ENCODE measurements around the gene ARHGAP29.
A peak's percentile ranks its signal among the peaks of the same experiment; 100 is the strongest.

The ARHGAP29 gene

GRCh38 chr1:94236630-94237290 is 624 bp downstream of the ARHGAP29 start:
- H3K4me3 Mint-ChIP-seq: peak overlapping the region; percentile 43 to 48
- peaks cover 73 to 75% of the 10 kb centered on the region in 2 donors for H3K27me3 Mint-ChIP-seq
- DNase-seq (no peak), ATAC-seq (replicated peaks) (no peak)
- H3K27ac Mint-ChIP-seq: no peak overlapping the region
- H3K4me1 Mint-ChIP-seq (ENCODE audit: low read depth in 2 of 2): peaks cover 4 to 7% of the 10 kb centered on the region in 2 donors
- H3K36me3 Mint-ChIP-seq (ENCODE audit: insufficient read depth): no peaks in the 10 kb centered on the region
- H3K9me3 Mint-ChIP-seq: no peaks in the 10 kb centered on the region

GRCh38 chr1:94236013-94236491 is 1.3 kb downstream of the ARHGAP29 start:
- no peak for DNase-seq
- H3K27me3 Mint-ChIP-seq: peaks cover 77 to 80% of the 10 kb centered on the region in 2 donors
- H3K36me3 Mint-ChIP-seq (ENCODE audit: insufficient read depth): no peaks in the 10 kb centered on the region
- H3K27ac Mint-ChIP-seq: no peak overlapping the region
- no peaks in the 10 kb centered on the region for H3K9me3 Mint-ChIP-seq
- H3K4me3 Mint-ChIP-seq: peak overlapping the region; percentile 43 to 48
- ATAC-seq (replicated peaks): no peak
- H3K4me1 Mint-ChIP-seq (ENCODE audit: low read depth in 2 of 2): peaks cover 4 to 7% of the 10 kb centered on the region in 2 donors

- H3K4me1 Mint-ChIP-seq (ENCODE audit: low read depth in 2 of 2): peaks cover 4 to 7% of the 10 kb centered on the region in 2 donors
- peak overlapping the region; percentile 43 to 48 for H3K4me3 Mint-ChIP-seq
- DNase-seq: no peak
- no peaks in the 10 kb centered on the region for H3K36me3 Mint-ChIP-seq (ENCODE audit: insufficient read depth)
- H3K27ac Mint-ChIP-seq: no peak overlapping the region
- no peaks in the 10 kb centered on the region for H3K9me3 Mint-ChIP-seq
- peaks cover 72 to 75% of the 10 kb centered on the region in 2 donors for H3K27me3 Mint-ChIP-seq
- ATAC-seq (replicated peaks): no peak
These were observed 2.0 kb downstream of the ARHGAP29 start for GRCh38 chr1:94235189-94236012.

GRCh38 chr1:94234615-94235014 is 2.8 kb downstream of the ARHGAP29 start:
- Mint-ChIP-seq H3K4me3 (no peak overlapping the region), H3K27ac (no peak overlapping the region), H3K4me1 (ENCODE audit: low read depth in 2 of 2) (peaks cover 4 to 7% of the 10 kb centered on the region in 2 donors), H3K36me3 (ENCODE audit: insufficient read depth) (no peaks in the 10 kb centered on the region), H3K9me3 (no peaks in the 10 kb centered on the region), H3K27me3 (peaks cover 65 to 69% of the 10 kb centered on the region in 2 donors)
- ATAC-seq (replicated peaks) (no peak), DNase-seq (no peak)

- DNase-seq: no peak
- Mint-ChIP-seq H3K4me1 (ENCODE audit: low read depth in 2 of 2) (peaks cover 4 to 7% of the 10 kb centered on the region in 2 donors), H3K4me3 (no peak overlapping the region), H3K36me3 (ENCODE audit: insufficient read depth) (no peaks in the 10 kb centered on the region), H3K27me3 (peaks cover 49 to 50% of the 10 kb centered on the region in 2 donors), H3K9me3 (no peaks in the 10 kb centered on the region), H3K27ac (no peak overlapping the region)
- ATAC-seq (replicated peaks): no peak
These were observed 5.6 kb downstream of the ARHGAP29 start for GRCh38 chr1:94231746-94232145.

GRCh38 chr1:94230920-94231319 is 6.5 kb downstream of the ARHGAP29 start:
- H3K27ac Mint-ChIP-seq: no peak overlapping the region
- no peak for ATAC-seq (replicated peaks)

GRCh38 chr1:94228640-94229375 is 8.6 kb downstream of the ARHGAP29 start:
- Mint-ChIP-seq H3K4me1 (ENCODE audit: low read depth in 2 of 2) (no peaks in the 10 kb centered on the region), H3K9me3 (no peaks in the 10 kb centered on the region), H3K27ac (no peak overlapping the region), H3K4me3 (no peak overlapping the region), H3K36me3 (ENCODE audit: insufficient read depth) (no peaks in the 10 kb centered on the region), H3K27me3 (peaks cover 25 to 36% of the 10 kb centered on the region in 2 donors)
- no peak for DNase-seq
- ATAC-seq (replicated peaks): no peak

More at GRCh38 chr1:94230920-94231319, 6.5 kb downstream of the ARHGAP29 start:
- no peaks in the 10 kb centered on the region for H3K36me3 Mint-ChIP-seq (ENCODE audit: insufficient read depth)
- no peaks in the 10 kb centered on the region for H3K9me3 Mint-ChIP-seq
- peaks cover 2 to 3% of the 10 kb centered on the region in 2 donors for H3K4me1 Mint-ChIP-seq (ENCODE audit: low read depth in 2 of 2)
- no peak for DNase-seq
- no peak overlapping the region for H3K4me3 Mint-ChIP-seq
- peaks cover 42% of the 10 kb centered on the region in 2 donors for H3K27me3 Mint-ChIP-seq

- no peaks in the 10 kb centered on the region for H3K9me3 Mint-ChIP-seq
These were observed 9.8 kb downstream of the ARHGAP29 start for GRCh38 chr1:94227624-94228023.

GRCh38 chr1:94225845-94226244 is 11.5 kb downstream of the ARHGAP29 start:
- no peak for ATAC-seq (replicated peaks)
- Mint-ChIP-seq H3K9me3 (no peaks in the 10 kb centered on the region), H3K4me1 (ENCODE audit: low read depth in 2 of 2) (no peaks in the 10 kb centered on the region), H3K4me3 (no peak overlapping the region), H3K36me3 (ENCODE audit: insufficient read depth) (no peaks in the 10 kb centered on the region), H3K27me3 (peaks cover 0 to 12% of the 10 kb centered on the region in 2 donors), H3K27ac (no peak overlapping the region)
- DNase-seq: no peak

More at GRCh38 chr1:94227624-94228023, 9.8 kb downstream of the ARHGAP29 start:
- H3K4me3 Mint-ChIP-seq: no peak overlapping the region
- ATAC-seq (replicated peaks) (no peak), DNase-seq (no peak)
- H3K4me1 Mint-ChIP-seq (ENCODE audit: low read depth in 2 of 2): no peaks in the 10 kb centered on the region
- H3K27ac Mint-ChIP-seq: no peak overlapping the region
- H3K27me3 Mint-ChIP-seq: peaks cover 16 to 27% of the 10 kb centered on the region in 2 donors
- H3K36me3 Mint-ChIP-seq (ENCODE audit: insufficient read depth): no peaks in the 10 kb centered on the region

- H3K36me3 Mint-ChIP-seq (ENCODE audit: insufficient read depth): no peaks in the 10 kb centered on the region
- ATAC-seq (replicated peaks) (no peak), DNase-seq (no peak)
- no peak overlapping the region for H3K4me3 Mint-ChIP-seq
- H3K9me3 Mint-ChIP-seq: no peaks in the 10 kb centered on the region
- no peaks in the 10 kb centered on the region for H3K4me1 Mint-ChIP-seq (ENCODE audit: low read depth in 2 of 2)
- H3K27me3 Mint-ChIP-seq: peaks cover 15 to 19% of the 10 kb centered on the region in 2 donors
- no peak overlapping the region for H3K27ac Mint-ChIP-seq
These were observed 19.1 kb downstream of the ARHGAP29 start for GRCh38 chr1:94218332-94218731.

- Mint-ChIP-seq H3K4me1 (ENCODE audit: low read depth in 2 of 2) (no peaks in the 10 kb centered on the region), H3K4me3 (no peak overlapping the region), H3K27ac (no peak overlapping the region), H3K9me3 (no peaks in the 10 kb centered on the region), H3K27me3 (peaks cover 15 to 25% of the 10 kb centered on the region in 2 donors), H3K36me3 (ENCODE audit: insufficient read depth) (no peaks in the 10 kb centered on the region)
- DNase-seq (no peak), ATAC-seq (replicated peaks) (no peak)
These were observed 21.4 kb downstream of the ARHGAP29 start for GRCh38 chr1:94215955-94216354.

- H3K9me3 Mint-ChIP-seq: no peaks in the 10 kb centered on the region
- H3K27ac Mint-ChIP-seq: no peak overlapping the region
- no peaks in the 10 kb centered on the region for H3K4me1 Mint-ChIP-seq (ENCODE audit: low read depth in 2 of 2)
- H3K36me3 Mint-ChIP-seq (ENCODE audit: insufficient read depth): no peaks in the 10 kb centered on the region
- no peak for ATAC-seq (replicated peaks)
- DNase-seq: no peak
- peaks cover 0 to 19% of the 10 kb centered on the region in 2 donors for H3K27me3 Mint-ChIP-seq
- H3K4me3 Mint-ChIP-seq: no peak overlapping the region
These were observed 27.4 kb downstream of the ARHGAP29 start for GRCh38 chr1:94209982-94210381.

GRCh38 chr1:94209425-94209824 is 28.0 kb downstream of the ARHGAP29 start:
- Mint-ChIP-seq H3K4me3 (no peak overlapping the region), H3K27ac (no peak overlapping the region), H3K4me1 (ENCODE audit: low read depth in 2 of 2) (no peaks in the 10 kb centered on the region), H3K27me3 (peaks cover 0 to 15% of the 10 kb centered on the region in 2 donors), H3K36me3 (ENCODE audit: insufficient read depth) (no peaks in the 10 kb centered on the region), H3K9me3 (no peaks in the 10 kb centered on the region)
- ATAC-seq (replicated peaks) (no peak), DNase-seq (no peak)

Measured in effector memory CD8-positive, alpha-beta T cell (primary cell).